Measurements from ENCODE around the gene SLC7A7.

- TF ChIP-seq CTCF (IDR thresholded peaks at IDR 0.05; ENCODE audit: low read length), result no peak
- TF ChIP-seq EZH2 (optimal IDR thresholded peaks at IDR 0.05; ENCODE audit: low read depth, low read length), result no peak
Measured at GRCh38 chr14:22770481-22771187, 44.6 kb downstream of the SLC7A7 start.
